GM23338 (cell line): ENCODE measurements around the gene PNMA8B. TPM values are rescaled to one million over a fixed set of nuclear protein-coding genes. Genes with fewer than 3 reads are reported as not detected.

Source experiments
- NANOG ChIP-seq: IDR thresholded peaks from 2 replicates; pipeline ENCODE4 v1.6.1; 2016; ENCODE audit warnings: antibody characterized with exemption, borderline replicate concordance
- STAT1 ChIP-seq: IDR thresholded peaks from one replicate; pipeline ENCODE4 v1.6.1; 2016; ENCODE audit warnings: antibody characterized with exemption; ENCODE audit not compliant: unreplicated experiment
- ZNF331 ChIP-seq: fragments of 250-450 bp; sonication (Bioruptor Pico); IDR thresholded peaks from 2 replicates; pipeline ENCODE4 v1.5.0; 2020; ENCODE audit warnings: low read depth, mild to moderate bottlenecking, moderate library complexity
- polyA plus RNA-seq: library from polyadenylated mRNA; unstranded; fragments of >200 nt; fragmentation: Nextera tagmentation; extraction: Ambion mirVana; gene quantifications from 2 replicates; pipeline ENCODE4 v1.2.1, GENCODE V29; 2016
- total RNA-seq: library from RNA; depleted of rRNA; stranded (reverse); fragments of >200 nt; shearing (Covaris generic); gene quantifications from 2 replicates; pipeline ENCODE4 v1.2.3, GENCODE V29; 2014; rRNA removed
- TF ChIP-seq, protein P1 (sequence below): fragments of 250-450 bp; sonication (Bioruptor Pico); IDR thresholded peaks from 2 replicates; pipeline ENCODE4 v1.5.0; 2020; ENCODE audit warnings: mild to moderate bottlenecking, moderate library complexity
- TF ChIP-seq, protein P2 (sequence below), 2 experiments: fragments of 200-600 bp in 1 of 2; sonication (generic) in 1 of 2; conservative IDR thresholded peaks; 2 replicates each; pipeline versions ENCODE4 v1.5.1 to v1.6.1; 2016 to 2017; ENCODE audit warnings: antibody characterized with exemption in 2 of 2, low read depth in 2 of 2, mild to moderate bottlenecking in 2 of 2, moderate library complexity in 1 of 2

PNMA8B gene
- total and polyA plus RNA-seq, 2 experiments from 2014 or later = 0.44 to 1.7 TPM

DNA sequence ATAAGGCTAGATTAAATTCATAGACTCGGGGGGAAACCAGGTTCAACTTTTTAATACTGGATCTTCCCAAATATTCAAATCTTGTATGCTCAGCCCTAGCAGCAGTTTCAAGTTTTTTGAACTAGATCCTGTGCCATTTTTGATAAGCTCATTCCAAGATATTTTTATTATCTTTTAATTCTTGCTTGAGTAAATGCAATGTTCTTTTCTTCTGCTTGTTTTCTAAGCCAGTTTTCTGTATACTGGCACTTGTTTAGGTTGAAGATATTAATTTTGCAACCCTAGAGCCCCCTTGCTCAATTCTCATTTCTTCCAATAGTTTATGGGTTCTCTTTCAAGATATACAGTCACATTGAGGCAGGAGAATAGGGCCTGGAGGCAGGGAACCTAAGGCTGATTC is 53.8 kb downstream of the PNMA8B start (continued):
- TF ChIP-seq, protein P1, sequence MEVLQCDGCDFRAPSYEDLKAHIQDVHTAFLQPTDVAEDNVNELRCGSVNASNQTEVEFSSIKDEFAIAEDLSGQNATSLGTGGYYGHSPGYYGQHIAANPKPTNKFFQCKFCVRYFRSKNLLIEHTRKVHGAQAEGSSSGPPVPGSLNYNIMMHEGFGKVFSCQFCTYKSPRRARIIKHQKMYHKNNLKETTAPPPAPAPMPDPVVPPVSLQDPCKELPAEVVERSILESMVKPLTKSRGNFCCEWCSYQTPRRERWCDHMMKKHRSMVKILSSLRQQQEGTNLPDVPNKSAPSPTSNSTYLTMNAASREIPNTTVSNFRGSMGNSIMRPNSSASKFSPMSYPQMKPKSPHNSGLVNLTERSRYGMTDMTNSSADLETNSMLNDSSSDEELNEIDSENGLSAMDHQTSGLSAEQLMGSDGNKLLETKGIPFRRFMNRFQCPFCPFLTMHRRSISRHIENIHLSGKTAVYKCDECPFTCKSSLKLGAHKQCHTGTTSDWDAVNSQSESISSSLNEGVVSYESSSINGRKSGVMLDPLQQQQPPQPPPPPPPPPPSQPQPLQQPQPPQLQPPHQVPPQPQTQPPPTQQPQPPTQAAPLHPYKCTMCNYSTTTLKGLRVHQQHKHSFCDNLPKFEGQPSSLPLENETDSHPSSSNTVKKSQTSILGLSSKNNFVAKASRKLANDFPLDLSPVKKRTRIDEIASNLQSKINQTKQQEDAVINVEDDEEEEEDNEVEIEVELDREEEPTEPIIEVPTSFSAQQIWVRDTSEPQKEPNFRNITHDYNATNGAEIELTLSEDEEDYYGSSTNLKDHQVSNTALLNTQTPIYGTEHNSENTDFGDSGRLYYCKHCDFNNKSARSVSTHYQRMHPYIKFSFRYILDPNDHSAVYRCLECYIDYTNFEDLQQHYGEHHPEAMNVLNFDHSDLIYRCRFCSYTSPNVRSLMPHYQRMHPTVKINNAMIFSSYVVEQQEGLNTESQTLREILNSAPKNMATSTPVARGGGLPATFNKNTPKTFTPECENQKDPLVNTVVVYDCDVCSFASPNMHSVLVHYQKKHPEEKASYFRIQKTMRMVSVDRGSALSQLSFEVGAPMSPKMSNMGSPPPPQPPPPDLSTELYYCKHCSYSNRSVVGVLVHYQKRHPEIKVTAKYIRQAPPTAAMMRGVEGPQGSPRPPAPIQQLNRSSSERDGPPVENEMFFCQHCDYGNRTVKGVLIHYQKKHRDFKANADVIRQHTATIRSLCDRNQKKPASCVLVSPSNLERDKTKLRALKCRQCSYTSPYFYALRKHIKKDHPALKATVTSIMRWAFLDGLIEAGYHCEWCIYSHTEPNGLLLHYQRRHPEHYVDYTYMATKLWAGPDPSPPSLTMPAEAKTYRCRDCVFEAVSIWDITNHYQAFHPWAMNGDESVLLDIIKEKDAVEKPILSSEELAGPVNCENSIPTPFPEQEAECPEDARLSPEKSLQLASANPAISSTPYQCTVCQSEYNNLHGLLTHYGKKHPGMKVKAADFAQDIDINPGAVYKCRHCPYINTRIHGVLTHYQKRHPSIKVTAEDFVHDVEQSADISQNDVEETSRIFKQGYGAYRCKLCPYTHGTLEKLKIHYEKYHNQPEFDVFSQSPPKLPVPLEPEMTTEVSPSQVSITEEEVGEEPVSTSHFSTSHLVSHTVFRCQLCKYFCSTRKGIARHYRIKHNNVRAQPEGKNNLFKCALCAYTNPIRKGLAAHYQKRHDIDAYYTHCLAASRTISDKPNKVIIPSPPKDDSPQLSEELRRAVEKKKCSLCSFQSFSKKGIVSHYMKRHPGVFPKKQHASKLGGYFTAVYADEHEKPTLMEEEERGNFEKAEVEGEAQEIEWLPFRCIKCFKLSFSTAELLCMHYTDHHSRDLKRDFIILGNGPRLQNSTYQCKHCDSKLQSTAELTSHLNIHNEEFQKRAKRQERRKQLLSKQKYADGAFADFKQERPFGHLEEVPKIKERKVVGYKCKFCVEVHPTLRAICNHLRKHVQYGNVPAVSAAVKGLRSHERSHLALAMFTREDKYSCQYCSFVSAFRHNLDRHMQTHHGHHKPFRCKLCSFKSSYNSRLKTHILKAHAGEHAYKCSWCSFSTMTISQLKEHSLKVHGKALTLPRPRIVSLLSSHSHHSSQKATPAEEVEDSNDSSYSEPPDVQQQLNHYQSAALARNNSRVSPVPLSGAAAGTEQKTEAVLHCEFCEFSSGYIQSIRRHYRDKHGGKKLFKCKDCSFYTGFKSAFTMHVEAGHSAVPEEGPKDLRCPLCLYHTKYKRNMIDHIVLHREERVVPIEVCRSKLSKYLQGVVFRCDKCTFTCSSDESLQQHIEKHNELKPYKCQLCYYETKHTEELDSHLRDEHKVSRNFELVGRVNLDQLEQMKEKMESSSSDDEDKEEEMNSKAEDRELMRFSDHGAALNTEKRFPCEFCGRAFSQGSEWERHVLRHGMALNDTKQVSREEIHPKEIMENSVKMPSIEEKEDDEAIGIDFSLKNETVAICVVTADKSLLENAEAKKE = no peak
- TF ChIP-seq NANOG (no peak), STAT1 (no peak), ZNF331 (no peak)
- TF ChIP-seq, protein P2, sequence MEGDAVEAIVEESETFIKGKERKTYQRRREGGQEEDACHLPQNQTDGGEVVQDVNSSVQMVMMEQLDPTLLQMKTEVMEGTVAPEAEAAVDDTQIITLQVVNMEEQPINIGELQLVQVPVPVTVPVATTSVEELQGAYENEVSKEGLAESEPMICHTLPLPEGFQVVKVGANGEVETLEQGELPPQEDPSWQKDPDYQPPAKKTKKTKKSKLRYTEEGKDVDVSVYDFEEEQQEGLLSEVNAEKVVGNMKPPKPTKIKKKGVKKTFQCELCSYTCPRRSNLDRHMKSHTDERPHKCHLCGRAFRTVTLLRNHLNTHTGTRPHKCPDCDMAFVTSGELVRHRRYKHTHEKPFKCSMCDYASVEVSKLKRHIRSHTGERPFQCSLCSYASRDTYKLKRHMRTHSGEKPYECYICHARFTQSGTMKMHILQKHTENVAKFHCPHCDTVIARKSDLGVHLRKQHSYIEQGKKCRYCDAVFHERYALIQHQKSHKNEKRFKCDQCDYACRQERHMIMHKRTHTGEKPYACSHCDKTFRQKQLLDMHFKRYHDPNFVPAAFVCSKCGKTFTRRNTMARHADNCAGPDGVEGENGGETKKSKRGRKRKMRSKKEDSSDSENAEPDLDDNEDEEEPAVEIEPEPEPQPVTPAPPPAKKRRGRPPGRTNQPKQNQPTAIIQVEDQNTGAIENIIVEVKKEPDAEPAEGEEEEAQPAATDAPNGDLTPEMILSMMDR (conservative IDR thresholded peaks at IDR 0.05; ENCODE audit: low read depth in 2 of 2) = no peak

Other genes with a start within 250 kb of the PNMA8B start
- gene HIF3A, start 198.8 kb downstream of the PNMA8B start, total RNA-seq = 34.1 and 70.5 TPM in 2 replicates
- 20.4 and 20.8 TPM in 2 replicates for gene HIF3A, start 198.8 kb downstream of the PNMA8B start, polyA plus RNA-seq
- gene PPP5C, start 148.8 kb downstream of the PNMA8B start, total RNA-seq = 111 and 123 TPM in 2 replicates
- gene PPP5C, start 148.8 kb downstream of the PNMA8B start, polyA plus RNA-seq = 45.3 and 51.6 TPM in 2 replicates
- gene CCDC8, start 82.3 kb downstream of the PNMA8B start, total RNA-seq = 16.5 and 17.4 TPM in 2 replicates
- gene CCDC8, start 82.3 kb downstream of the PNMA8B start, polyA plus RNA-seq = 5.6 and 6.0 TPM in 2 replicates
- 2.3 and 2.6 TPM in 2 replicates for gene PNMA8C, start 66.9 kb downstream of the PNMA8B start, total RNA-seq
- 0.44 and 0.59 TPM in 2 replicates for gene PNMA8C, start 66.9 kb downstream of the PNMA8B start, polyA plus RNA-seq
- gene PNMA8A, start 24.3 kb downstream of the PNMA8B start, total RNA-seq = 17.8 and 19.6 TPM in 2 replicates
- gene PNMA8A, start 24.3 kb downstream of the PNMA8B start, polyA plus RNA-seq = 21.7 and 28.0 TPM in 2 replicates
- 193 and 215 TPM in 2 replicates for gene CALM3, start 105.5 kb upstream of the PNMA8B start, total RNA-seq
- 143 and 148 TPM in 2 replicates for gene CALM3, start 105.5 kb upstream of the PNMA8B start, polyA plus RNA-seq
- gene PTGIR, start 129.2 kb upstream of the PNMA8B start, total RNA-seq = not detected in 2 replicates
- gene PTGIR, start 129.2 kb upstream of the PNMA8B start, polyA plus RNA-seq = not detected in 2 replicates
- gene GNG8, start 140.3 kb upstream of the PNMA8B start, total RNA-seq = not detected in 2 replicates
- gene GNG8, start 140.3 kb upstream of the PNMA8B start, polyA plus RNA-seq = 5.7 and 5.9 TPM in 2 replicates
- 1.2 and 2.6 TPM in 2 replicates for gene DACT3, start 165.3 kb upstream of the PNMA8B start, total RNA-seq
- gene DACT3, start 165.3 kb upstream of the PNMA8B start, polyA plus RNA-seq = 0.75 and 0.78 TPM in 2 replicates
- gene PRKD2, start 221.2 kb upstream of the PNMA8B start, total RNA-seq = 66.6 and 68.0 TPM in 2 replicates
- gene PRKD2, start 221.2 kb upstream of the PNMA8B start, polyA plus RNA-seq = 53.8 and 53.9 TPM in 2 replicates